ENCODE results near the gene NOS1AP.

The NOS1AP gene

DNA sequence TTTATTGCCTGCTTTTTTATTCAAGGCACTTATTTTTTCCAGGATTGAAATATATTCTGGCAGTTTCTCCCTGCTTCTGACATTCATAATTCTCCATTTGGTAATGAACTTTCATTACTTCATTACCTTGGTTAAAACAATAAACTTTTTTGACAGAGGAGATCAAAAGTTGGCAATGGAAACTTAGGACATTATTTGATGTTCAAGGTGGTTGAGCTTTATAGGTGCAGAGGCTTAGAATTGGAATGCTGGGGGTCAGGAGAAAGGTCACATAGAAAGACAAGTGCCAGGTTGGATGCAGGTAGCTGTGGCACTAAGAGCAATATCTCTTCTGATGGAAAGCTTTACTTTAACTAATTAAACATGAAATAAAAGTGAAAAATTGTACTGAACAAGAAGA, 154.8 kb downstream of the NOS1AP start:
- no peak for DNase-seq

DNA sequence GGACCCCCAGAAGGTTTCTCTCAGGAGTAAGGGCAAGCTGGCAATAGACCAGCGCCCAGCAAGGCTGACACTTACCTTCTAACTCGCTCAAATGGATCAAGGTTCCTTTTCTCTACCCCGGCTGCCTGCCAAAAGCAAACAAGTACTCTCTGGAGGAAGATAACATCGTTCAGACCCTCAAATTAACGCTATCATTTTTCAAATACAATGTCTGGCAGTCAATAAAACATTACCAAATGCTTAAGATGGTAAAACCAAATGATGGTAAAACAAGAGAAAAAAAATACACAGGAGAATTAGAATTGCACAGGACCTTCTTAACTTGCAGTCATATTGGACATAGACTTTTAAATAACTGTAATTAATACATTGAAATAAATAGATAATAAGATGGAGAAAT, 159.1 kb downstream of the NOS1AP start:
- no peak for DNase-seq

DNA sequence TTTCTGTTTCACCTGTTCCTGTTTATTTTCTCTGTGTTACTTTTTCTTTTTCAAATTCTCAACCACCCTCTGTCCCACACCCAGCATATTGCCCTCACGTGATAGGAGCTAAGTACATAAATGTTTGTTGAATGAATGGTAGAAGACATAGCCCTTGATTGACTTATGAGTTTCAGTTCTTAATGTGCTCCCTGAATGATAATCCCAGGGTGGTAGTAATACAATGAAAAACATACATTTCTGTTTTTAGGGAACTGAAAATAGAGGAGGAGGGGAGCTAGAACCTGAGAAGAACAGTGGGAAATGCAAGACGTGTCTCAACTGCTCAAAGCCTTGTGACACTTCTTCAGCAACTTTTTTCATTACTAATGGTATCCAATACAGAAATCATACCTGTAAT, 160.1 kb downstream of the NOS1AP start:
- no peak for DNase-seq

DNA sequence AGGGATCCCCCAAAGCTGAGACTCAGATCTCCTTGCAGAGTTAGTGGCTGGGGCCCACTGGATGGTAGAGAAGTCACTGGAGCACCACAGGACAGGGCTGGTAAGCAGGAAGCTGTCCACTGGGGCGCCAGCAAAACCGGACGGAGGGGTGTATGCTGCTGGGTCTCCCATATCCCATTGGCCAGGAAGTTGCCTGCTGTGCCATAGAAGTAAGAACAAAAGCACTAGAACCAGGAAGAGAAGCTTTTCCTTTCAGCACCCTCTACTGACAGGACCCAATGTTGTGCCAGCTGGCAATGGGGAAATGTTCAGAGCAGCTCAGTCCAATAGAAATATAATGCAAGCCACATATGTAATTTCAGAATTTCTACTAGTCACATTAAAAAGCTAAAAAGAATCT, 160.6 kb downstream of the NOS1AP start:
- no peak for DNase-seq

- DNase-seq: no peak
Observed at GRCh38 chr1:162230517-162230916, 161.0 kb downstream of the NOS1AP start.

GRCh38 chr1:162232034-162232711, 162.7 kb downstream of the NOS1AP start:
- DNase-seq: no peak

DNA sequence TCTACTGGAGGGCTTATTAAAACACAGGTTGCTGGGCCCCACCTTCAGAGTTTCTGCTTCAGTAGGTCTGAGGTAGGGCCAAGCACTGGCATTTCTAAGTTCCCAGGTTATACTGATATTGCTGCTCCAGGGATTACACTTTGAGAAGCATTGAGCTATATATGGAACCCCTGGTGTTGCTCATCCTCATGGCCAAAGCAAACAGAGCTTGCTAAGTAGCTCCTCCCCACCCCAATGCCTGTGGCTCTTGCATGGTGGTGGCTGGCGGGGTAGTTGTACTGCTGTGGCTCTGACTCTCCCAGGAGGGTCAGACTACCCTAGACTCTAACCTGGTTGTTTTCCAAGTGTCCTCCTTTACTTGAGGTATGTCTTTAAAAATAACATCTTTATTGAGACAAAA, 163.6 kb downstream of the NOS1AP start:
- DNase-seq: no peak

GRCh38 chr1:162233937-162234336, 164.4 kb downstream of the NOS1AP start:
- no peak for DNase-seq

GRCh38 chr1:162234571-162234970, 165.1 kb downstream of the NOS1AP start:
- no peak for DNase-seq

GRCh38 chr1:162235241-162235800, 165.8 kb downstream of the NOS1AP start:
- DNase-seq: no peak

GRCh38 chr1:162236201-162236600, 166.7 kb downstream of the NOS1AP start:
- DNase-seq: no peak

GRCh38 chr1:162236618-162237017, 167.1 kb downstream of the NOS1AP start:
- DNase-seq: no peak

- DNase-seq: no peak
Observed at GRCh38 chr1:162240577-162240976, 171.1 kb downstream of the NOS1AP start.

DNA sequence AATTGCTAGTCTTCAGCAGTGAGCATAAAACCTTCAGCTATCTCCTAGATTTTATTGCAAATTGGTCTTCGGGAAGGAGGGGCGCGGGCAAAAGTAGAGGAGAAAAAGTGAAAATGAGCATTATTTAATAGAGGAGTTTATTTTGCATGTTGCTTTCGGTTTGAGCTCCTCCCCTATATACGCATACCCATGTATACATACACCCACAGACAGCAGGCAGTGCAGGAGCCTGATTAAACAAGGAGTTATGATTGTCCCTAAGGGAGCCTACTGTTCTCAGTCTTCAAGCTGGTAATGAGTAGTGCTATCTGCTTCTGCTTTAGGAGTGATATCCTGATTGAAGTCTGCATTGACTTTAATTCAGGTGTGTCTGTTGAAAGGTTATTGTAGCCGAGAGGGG, 173.3 kb downstream of the NOS1AP start:
- no peak for DNase-seq

DNA sequence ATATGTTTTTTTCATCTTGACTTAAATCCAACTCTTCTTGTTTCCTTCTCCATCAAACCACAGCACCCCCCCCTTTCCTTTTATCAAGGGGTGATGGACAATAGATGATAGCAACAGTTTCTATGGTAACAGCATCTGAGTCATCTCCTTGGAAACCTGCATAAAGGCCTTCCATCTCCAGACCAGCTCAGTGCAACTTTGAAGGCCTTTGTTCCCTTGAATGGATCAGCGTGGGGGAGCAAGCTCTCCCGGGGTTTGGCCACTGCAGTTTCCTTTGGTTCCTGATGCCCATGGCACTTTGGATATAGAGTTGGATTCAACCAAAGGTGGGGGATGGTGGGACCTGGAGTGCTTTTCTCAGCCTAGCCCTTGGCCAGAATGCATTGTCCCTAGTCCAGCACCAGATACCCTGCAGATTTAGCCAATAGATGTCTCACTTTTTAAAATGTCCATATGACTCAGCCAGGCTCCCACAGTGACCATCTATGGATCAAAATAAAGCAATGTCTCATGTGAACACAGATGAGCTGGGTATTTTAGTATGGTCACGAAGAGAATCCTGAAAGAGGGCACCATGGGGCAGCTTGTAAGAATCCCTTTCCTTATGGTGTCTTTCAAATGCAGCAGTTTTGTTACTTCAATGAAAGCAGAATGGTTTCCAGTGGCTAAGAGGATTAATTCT, 179.5 kb downstream of the NOS1AP start:
- DNase-seq: no peak

- no peak for DNase-seq
Observed at GRCh38 chr1:162250004-162250730, 180.7 kb downstream of the NOS1AP start.

GRCh38 chr1:162251102-162251501, 181.6 kb downstream of the NOS1AP start:
- no peak for DNase-seq

DNA sequence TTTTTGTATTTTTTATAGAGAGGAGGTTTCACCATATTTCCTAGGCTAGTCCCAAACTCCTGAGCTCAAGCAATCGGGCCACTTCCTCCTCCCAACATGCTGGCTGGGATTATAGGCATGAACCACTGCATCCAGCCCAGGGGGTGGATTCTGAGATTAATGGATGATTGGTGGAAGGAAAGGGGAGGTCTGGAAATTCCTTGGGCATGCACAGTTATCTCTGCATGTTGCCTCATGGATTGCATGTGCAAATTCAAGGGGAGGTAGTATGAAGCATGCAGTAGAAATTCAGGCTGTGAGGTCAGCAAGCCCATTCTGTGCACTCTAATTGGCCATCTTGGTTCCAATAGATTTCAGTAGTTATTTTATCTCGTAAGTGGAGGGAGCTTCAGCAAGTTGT, 182.7 kb downstream of the NOS1AP start:
- no peak for DNase-seq

DNA sequence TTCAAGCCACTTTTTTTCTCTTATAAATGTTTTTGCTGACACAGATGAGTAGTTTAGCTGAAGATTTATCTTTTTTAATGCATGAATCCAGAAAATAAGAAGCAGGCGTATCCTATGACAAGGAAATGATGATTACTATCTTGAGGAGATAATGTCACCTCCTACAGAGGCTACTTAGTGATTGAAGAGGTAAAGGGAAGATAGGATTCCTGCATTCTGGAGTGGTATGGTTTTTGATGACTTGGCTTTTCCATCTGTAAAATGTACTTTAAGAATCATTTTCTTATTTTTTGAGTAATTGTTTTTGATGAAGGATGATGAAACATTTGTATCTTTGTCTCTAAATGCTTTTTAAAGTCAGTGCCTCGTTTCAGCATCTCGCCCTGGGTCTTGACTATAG, 184.3 kb downstream of the NOS1AP start:
- DNase-seq: no peak

DNA sequence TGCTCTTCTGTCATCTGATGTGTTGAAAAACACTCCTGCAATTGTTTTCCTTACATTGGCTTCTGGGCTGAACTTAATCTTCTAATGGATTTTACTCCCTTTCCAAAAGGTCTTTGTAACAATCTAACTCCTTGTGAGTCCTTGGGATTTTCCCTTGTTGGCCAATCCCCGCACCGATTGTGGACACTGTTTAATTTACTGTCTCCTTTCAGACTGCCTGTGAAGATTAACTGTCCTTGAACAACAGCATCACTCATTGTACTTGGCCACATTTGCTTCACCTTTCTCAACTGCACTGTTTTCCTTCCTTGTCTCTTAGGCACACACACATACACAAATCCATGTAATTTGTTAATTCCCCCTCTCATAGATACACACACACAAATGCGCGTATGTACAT, 186.8 kb downstream of the NOS1AP start:
- DNase-seq: no peak

- no peak for DNase-seq
Observed at GRCh38 chr1:162258394-162258793, 188.9 kb downstream of the NOS1AP start.

GRCh38 chr1:162259894-162260455, 190.5 kb downstream of the NOS1AP start:
- no peak for DNase-seq

GRCh38 chr1:162264108-162264507, 194.6 kb downstream of the NOS1AP start:
- no peak for DNase-seq
